Measurements from ENCODE around the gene GARRE1.

- TF ChIP-seq CTCF (conservative IDR thresholded peaks at IDR 0.05) (no peak), EZH2 (IDR thresholded peaks at IDR 0.05; ENCODE audit: low read depth) (no peak)
Measured at GRCh38 chr19:34284505-34284904, 30.2 kb downstream of the GARRE1 start.
